ENCODE data around the gene CPLX4.

- TF ChIP-seq CTCF (IDR thresholded peaks at IDR 0.05) = no peak
- no peak for TF ChIP-seq POLR2A (IDR thresholded peaks at IDR 0.05)
Measured at GRCh38 chr18:59282341-59282740, 36.1 kb downstream of the CPLX4 start.

Data from heart left ventricle (tissue), 13 donors.